NB4 (cell line): ENCODE measurements around the gene NUP160.

Source experiments
- MYC ChIP-seq: IDR thresholded peaks from 2 replicates; pipeline ENCODE4 v1.6.1; 2011; ENCODE audit warnings: low read depth, low read length
- POLR2A ChIP-seq: IDR thresholded peaks from 2 replicates; pipeline ENCODE4 v1.6.1; 2011; ENCODE audit warnings: mild to moderate bottlenecking; ENCODE audit not compliant: insufficient read length; ENCODE audit errors: extremely low read depth
- TF ChIP-seq, protein P1 (sequence below): IDR thresholded peaks from one replicate; pipeline ENCODE4 v1.5.1; 2012; ENCODE audit warnings: low read depth, low read length
- TF ChIP-seq, protein P2 (sequence below): IDR thresholded peaks from 2 replicates; pipeline ENCODE4 v1.6.1; 2011; ENCODE audit warnings: low read depth, low read length

DNA sequence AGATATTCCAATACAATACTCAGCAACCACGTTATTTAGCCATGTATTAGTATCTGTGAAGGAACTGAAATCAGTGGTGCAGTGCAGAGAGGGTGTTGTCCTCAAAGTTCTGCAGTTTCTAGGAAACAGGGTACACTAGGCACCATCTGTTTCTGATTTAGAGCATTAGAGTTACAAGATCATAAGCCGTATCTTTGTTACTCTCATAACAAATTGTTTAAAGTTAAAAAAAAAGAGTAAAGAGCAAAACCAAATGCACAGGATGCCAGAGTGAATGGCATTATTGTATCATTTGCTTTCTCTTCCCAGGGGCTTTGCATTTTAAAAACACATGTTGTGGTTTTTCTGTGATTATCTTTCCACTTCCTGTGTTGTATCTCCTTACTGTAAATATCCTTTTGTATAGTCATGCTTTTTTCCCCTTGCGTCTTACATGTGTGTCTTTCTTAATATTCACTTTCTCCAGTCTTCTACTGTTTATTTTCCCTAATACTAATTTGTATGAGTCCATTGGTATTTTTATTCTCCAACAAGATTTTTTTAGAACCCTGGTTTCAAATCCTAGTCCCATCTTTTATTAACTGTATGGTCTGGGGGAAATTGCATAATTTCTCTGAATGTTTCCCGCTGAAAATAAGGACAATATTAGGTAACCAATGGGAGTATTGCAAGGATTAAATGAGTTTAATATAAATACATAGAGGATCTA lies 15.2 kb upstream of the NUP160 start:
- no peak for TF ChIP-seq POLR2A
- TF ChIP-seq, protein P1, sequence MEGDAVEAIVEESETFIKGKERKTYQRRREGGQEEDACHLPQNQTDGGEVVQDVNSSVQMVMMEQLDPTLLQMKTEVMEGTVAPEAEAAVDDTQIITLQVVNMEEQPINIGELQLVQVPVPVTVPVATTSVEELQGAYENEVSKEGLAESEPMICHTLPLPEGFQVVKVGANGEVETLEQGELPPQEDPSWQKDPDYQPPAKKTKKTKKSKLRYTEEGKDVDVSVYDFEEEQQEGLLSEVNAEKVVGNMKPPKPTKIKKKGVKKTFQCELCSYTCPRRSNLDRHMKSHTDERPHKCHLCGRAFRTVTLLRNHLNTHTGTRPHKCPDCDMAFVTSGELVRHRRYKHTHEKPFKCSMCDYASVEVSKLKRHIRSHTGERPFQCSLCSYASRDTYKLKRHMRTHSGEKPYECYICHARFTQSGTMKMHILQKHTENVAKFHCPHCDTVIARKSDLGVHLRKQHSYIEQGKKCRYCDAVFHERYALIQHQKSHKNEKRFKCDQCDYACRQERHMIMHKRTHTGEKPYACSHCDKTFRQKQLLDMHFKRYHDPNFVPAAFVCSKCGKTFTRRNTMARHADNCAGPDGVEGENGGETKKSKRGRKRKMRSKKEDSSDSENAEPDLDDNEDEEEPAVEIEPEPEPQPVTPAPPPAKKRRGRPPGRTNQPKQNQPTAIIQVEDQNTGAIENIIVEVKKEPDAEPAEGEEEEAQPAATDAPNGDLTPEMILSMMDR = no peak
- TF ChIP-seq, protein P2, sequence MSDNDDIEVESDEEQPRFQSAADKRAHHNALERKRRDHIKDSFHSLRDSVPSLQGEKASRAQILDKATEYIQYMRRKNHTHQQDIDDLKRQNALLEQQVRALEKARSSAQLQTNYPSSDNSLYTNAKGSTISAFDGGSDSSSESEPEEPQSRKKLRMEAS = peak; percentile 69
- no peak for TF ChIP-seq MYC
